WERI-Rb-1 (cell line): ENCODE measurements around the gene HIF1A.

Experiments used
- DNase-seq: peaks from one replicate; pipeline ENCODE4 v3.0.0-alpha.2; 2020
- H3K27ac ChIP-seq: fragments of 250-450 bp; sonication (Bioruptor Pico); 2 replicates; pipeline ENCODE4 v1.5.1; 2020; ENCODE audit warnings: mild to moderate bottlenecking, moderate library complexity
- H3K27me3 ChIP-seq: fragments of 250-450 bp; sonication (Bioruptor Pico); 2 replicates; pipeline ENCODE4 v1.5.1; 2021; ENCODE audit warnings: mild to moderate bottlenecking, low read depth, moderate library complexity; ENCODE audit not compliant: insufficient read depth, severe bottlenecking
- H3K36me3 ChIP-seq: fragments of 250-450 bp; sonication (Bioruptor Pico); 2 replicates; pipeline ENCODE4 v1.5.1; 2020; ENCODE audit warnings: mild to moderate bottlenecking, moderate library complexity
- H3K4me3 ChIP-seq: 2 replicates; pipeline ENCODE4 v1.5.1; 2011; ENCODE audit warnings: low read depth, mild to moderate bottlenecking, control low read depth, low read length
- H3K9me3 ChIP-seq: fragments of 250-450 bp; sonication (Bioruptor Pico); 2 replicates; pipeline ENCODE4 v1.5.1; 2021; ENCODE audit warnings: mild to moderate bottlenecking, moderate library complexity; ENCODE audit not compliant: severe bottlenecking
- CTCF ChIP-seq: IDR thresholded peaks from 2 replicates; pipeline ENCODE4 v1.5.1; 2011; ENCODE audit warnings: low read depth, mild to moderate bottlenecking, control low read depth, inconsistent platforms, low read length

Gene HIF1A

GRCh38 chr14:61678975-61679374, 16.3 kb upstream of the HIF1A start:
- TF ChIP-seq CTCF = no peak
- Histone ChIP-seq H3K4me3 (no peak overlapping the region), H3K27ac (no peak overlapping the region), H3K27me3 (no peaks in the 10 kb centered on the region), H3K36me3 (no peaks in the 10 kb centered on the region), H3K9me3 (no peaks in the 10 kb centered on the region)
- DNase-seq = no peak

DNA sequence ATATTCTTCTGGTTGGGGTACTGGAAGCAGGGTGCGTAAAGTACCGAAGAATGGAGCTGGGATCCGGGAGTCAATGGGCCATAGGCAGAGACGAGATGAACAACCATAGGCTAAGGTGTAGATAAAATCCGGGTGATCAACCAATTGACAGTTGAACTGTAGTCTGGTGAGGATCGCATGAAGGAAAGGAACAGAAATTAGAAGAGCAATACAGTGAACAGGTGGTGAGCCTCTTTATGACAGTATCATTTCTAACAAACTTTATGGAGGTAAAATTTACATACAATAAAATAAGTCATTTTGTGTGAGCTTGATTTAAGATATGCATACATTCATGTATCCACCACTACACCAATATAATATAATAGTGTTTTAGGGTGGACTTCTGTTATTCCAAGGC, 13.9 kb upstream of the HIF1A start:
- H3K9me3 ChIP-seq = no peaks in the 10 kb centered on the region
- no peak for TF ChIP-seq CTCF
- no peak overlapping the region for H3K4me3 ChIP-seq
- DNase-seq = no peak
- H3K27ac ChIP-seq = no peak overlapping the region
- no peaks in the 10 kb centered on the region for H3K27me3 ChIP-seq
- no peaks in the 10 kb centered on the region for H3K36me3 ChIP-seq

GRCh38 chr14:61683108-61683507, 12.2 kb upstream of the HIF1A start:
- no peaks in the 10 kb centered on the region for H3K9me3 ChIP-seq
- no peaks in the 10 kb centered on the region for H3K27me3 ChIP-seq
- H3K4me3 ChIP-seq = no peak overlapping the region
- no peaks in the 10 kb centered on the region for H3K36me3 ChIP-seq
- no peak overlapping the region for H3K27ac ChIP-seq
- DNase-seq = no peak
- TF ChIP-seq CTCF = no peak

DNA sequence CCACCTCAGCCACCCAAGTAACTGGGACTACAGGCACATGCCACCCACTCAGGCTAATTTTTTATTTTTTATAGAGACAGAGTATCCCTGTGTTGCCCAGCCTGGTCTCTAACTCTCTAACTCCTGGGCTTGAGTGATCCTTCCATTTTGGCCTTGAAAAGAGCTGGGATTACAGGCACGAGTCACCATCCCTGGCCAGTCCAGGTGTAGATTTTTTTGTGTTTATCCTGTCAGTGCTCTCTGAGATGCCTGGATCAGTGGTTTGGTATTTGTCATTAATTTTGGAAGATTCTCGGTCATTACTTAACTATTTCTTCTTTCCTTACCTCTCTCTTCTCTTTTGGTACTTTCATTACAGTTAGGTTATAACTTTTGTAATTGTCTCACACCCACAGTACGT, 5.3 kb upstream of the HIF1A start:
- H3K36me3 ChIP-seq = no peaks in the 10 kb centered on the region
- no peaks in the 10 kb centered on the region for H3K9me3 ChIP-seq
- H3K4me3 ChIP-seq = no peak overlapping the region
- no peak overlapping the region for H3K27ac ChIP-seq
- no peak for DNase-seq
- H3K27me3 ChIP-seq = no peaks in the 10 kb centered on the region
- no peak for TF ChIP-seq CTCF

GRCh38 chr14:61690982-61691381, 4.3 kb upstream of the HIF1A start:
- H3K9me3 ChIP-seq = no peaks in the 10 kb centered on the region
- H3K27me3 ChIP-seq = no peaks in the 10 kb centered on the region
- H3K36me3 ChIP-seq = peaks cover 6% of the 10 kb centered on the region
- DNase-seq = no peak
- H3K4me3 ChIP-seq = no peak overlapping the region
- no peak overlapping the region for H3K27ac ChIP-seq
- no peak for TF ChIP-seq CTCF

GRCh38 chr14:61691495-61691894, 3.8 kb upstream of the HIF1A start:
- Histone ChIP-seq H3K27me3 (no peaks in the 10 kb centered on the region), H3K4me3 (no peak overlapping the region), H3K36me3 (peaks cover 9% of the 10 kb centered on the region), H3K9me3 (no peaks in the 10 kb centered on the region), H3K27ac (no peak overlapping the region)
- TF ChIP-seq CTCF = no peak
- no peak for DNase-seq
